NOMO-1 treated with dmso at 0.1 percent for 144 hours (cell line): ENCODE data around the gene MRRF.
A peak's percentile ranks its signal among the peaks of the same experiment; 100 is the strongest.
"Not testable (repeated sequence)": the region's sequence is repeated elsewhere in the genome, so short reads cannot be mapped to it uniquely, and the experiment has no call there.

Experiments
- DNase-seq: peaks from one replicate; lab custom pipeline; 2025; ENCODE audit not compliant: unreplicated experiment; lab: John Stamatoyannopoulos, UW

The MRRF gene

DNA sequence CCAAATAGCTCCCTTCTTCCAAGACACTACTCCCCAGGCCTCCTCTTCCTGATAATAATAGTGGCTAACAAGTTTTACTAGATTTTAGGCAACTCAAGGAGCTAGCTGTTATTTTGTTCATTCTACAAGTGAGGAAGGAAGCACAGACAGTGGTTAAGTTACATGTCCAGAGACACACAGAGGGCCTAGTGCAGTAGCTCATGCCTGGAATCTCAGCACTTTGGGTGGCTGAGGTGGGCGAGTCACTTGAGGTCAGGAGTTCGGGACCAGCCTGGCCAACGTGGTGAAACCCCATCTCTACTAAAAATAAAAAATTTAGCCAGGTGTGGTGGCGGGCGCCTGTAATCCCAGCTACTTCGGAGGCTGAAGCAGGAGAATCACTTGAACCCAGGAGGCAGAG lies 65.8 kb downstream of the MRRF start:
- DNase-seq = not testable (repeated sequence)

DNA sequence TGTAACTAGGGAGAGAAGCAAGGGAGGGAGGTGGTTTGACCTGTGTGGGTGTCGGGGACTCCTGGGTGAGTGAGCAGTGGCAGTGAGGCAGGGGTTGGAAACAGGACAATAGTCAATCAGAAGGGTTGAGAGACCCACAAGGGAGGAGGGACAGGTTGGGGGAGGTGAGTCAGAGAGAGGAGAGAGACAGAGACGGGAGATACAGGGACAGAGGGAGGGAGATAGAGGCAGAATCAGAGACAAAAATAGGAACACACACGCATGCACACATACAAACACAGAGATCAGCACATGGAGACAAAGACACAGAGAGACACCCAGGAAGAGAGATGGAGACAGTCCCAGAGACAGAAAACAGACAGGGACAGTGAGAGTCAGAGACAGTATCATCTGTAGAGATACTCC lies 66.8 kb downstream of the MRRF start:
- no peak for DNase-seq

- no peak for DNase-seq
Measured at GRCh38 chr9:122332083-122332482, 67.4 kb downstream of the MRRF start.

DNA sequence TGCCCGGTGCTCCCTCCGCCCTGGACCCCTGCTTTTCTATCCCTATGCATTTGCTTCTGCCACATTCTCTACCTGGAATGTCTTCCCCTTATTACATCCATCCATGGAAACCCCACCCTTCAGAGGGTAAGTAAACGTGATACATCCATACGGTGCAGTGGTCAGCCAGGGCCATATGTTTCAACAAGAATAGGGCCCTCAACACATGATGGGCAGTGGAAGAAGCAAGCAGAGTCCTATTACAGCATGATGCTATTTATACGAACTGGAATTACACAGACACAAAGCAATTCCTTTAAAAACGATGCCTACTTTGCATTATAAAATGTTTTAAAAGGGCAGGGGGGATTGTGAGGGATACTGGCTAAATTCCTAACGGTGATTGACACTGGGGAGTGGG lies 68.0 kb downstream of the MRRF start:
- DNase-seq = no peak

DNA sequence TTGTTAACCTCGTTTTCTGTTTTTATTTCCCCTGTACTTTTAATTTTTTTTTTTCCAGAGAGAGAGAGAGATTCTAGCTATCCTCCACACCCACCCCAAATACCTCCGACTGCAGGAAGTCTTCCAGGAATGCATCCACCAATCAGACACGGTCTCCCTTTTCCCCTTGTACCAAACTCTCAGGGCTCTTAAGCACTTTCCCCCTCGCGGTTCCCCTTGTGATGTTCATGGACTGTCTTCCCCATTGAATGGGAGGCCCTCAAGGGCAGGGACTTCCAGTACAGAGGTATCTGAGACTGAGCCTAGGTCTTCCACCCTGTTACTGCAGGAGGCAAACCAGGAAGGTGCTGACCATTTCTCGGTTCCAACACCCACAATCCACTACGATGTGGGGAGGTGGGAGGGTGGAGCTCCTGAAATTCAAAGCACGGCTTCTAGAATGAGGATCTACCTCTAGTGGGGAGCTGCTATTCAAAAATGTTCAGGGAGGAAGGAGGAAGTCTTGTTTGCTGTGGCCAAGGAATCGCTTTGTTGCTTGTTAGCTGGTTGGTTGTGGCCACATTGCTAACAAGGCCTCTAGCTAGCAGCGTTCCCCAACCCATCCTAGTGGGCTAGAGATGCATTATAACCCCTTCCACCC lies 68.6 kb downstream of the MRRF start:
- DNase-seq = no peak

DNA sequence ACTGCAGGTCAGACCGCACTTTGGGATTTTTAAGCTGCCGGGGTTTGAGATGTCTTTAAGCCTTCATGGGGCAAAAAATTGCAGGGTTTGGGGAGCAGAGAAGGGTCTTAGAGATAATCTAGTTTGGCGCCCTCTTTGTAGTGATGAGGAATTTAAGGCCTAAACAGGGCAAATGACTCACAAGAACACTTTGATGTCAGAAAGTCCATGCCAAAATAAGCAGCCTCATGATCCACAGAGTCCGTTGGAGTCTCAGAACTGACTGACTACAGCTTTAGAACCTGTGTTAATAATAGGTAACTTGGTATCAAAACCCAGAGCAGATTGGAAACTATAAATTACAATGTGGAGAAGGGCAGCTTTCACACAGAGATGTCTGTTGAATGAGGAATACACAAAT lies 70.2 kb downstream of the MRRF start:
- no peak for DNase-seq

DNA sequence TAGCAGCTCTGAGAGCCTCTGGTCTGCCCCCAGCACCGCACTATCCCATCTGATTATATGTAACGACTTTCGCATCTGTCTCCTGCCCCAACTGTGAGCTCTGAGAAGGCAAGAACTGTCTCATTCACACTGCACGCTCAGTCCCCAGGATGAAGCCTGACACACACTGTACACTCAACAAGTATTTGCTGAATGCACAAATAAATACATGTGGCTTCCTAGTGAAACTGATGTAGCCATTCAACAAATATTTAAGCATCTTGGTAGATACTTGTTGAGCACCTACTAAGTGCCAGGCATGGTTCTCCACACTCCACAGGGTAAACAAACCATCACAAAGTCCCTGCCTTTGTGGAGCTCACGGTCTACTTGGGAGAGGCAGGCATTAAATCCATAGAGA lies 71.5 kb downstream of the MRRF start:
- no peak for DNase-seq

DNA sequence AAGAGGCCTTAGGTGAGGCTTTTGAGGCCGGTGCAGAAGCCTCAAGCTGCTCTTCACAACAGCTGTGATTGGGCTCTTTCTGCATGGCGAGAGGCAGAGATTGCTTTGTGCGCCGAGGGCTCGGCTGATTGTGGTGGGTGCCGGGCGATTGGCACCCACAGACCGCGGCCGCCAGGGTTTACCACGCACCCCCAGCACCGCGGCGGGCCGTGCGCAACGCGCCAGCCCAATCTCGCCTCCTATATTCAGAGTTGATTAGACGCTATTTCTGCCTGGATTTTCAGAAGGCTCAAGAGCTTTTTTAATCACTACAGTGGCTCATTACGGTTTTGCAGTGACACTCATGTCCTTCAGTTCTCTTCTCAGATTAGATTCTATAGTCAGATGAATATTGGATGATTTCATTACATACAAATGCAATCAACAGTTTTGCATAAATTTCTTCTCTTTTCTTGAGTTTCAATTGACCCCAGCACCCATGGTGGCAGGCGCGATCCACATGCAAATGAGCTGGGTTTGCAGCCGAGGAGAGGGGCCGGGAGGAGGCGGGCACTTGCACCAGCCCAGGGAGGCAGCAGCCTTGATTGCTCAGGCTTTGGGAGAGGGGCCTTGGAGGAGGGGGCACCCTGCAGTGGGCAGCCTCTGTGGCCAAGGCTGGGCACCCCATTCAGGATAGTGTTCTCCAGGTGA lies 72.3 kb downstream of the MRRF start:
- DNase-seq = no peak

- DNase-seq = no peak
Measured at GRCh38 chr9:122337556-122337929, 72.9 kb downstream of the MRRF start.

GRCh38 chr9:122338536-122338935 lies 73.9 kb downstream of the MRRF start:
- DNase-seq = no peak

- no peak for DNase-seq
Measured at GRCh38 chr9:122338994-122339393, 74.3 kb downstream of the MRRF start.

- DNase-seq = no peak
Measured at GRCh38 chr9:122339579-122339978, 74.9 kb downstream of the MRRF start.

- no peak for DNase-seq
Measured at GRCh38 chr9:122340161-122340560, 75.5 kb downstream of the MRRF start.

DNA sequence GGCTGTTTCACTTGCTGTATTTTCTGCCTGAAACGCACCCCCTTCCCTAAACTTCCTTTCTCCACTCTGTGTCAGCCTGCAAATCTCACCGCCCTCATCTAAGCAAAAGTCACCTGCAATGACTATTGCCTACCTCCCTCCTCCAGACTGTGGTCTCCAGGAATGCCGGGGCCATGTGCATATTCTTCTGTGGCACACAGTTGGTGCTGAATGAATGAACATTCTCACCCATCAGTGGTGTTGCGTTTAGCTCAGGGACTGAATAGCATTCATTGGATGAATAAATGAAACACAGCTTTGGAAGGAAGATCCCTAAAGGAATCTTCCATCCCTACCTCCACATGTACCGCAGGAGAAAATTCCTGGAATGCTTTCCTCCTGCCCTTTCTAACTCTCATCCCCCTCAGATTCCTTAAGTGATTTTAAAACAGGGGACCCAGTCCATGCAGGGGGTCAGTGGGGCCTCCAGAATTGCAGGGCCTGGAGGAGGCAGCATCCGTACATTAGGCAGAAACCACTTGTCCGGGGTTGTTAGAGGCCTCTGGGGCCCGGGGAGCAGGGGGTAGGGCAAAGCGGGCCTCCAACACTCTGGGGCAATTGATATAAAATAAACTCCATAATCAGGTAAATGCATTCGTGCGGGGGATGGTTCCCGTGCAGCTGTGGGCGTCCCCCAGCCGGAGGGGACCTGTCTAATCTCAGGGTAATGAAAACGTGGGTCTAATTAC lies 77.8 kb downstream of the MRRF start:
- DNase-seq = no peak

DNA sequence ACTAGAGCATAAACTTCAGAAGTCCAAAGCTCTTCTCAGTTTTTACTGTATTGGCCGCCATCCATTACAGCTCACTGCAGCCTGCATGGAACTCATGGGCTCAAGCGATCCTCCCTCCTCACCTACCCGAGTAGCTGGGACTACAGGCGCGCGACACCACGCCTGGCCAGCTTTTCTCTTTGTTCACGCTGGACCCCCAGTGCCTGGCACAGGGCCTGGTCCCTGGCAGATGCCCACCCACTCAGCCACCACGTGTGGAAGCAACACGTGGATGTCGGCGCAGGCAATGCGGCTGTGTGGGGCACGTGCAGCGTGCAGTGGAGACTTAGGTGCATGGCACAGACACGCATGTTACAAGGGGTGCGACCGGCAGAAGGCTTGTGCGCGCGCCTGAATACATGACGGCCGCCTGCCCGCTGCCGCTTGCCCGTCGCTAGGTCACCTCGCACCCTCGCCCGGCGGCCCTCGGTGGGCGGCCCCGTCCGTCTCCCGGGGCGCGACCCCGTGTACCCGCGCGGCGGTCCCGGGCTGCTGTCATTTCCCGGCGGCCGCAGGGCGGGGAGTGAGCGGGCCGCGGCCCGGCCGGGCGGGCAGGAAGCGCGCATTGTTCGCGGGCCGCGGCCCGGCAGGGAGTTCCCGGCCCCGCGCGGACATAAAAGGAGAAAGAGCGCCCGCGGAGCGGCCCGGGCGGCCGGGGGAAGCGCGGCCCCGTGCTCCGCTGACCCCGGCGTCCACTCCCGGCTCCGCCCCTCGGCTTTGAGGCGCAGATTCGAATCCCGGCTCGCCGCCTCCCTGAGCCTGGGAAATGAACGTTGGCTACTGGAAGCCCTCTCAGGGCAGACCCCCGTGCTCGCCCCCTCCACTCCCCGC lies 82.0 kb downstream of the MRRF start:
- DNase-seq = no peak

GRCh38 chr9:122347348-122348287 lies 82.9 kb downstream of the MRRF start:
- peak; percentile 54 for DNase-seq

GRCh38 chr9:122348288-122348777 lies 83.7 kb downstream of the MRRF start:
- no peak for DNase-seq

- DNase-seq = no peak
Measured at GRCh38 chr9:122348791-122349190, 84.1 kb downstream of the MRRF start.

- no peak for DNase-seq
Measured at GRCh38 chr9:122349201-122349600, 84.5 kb downstream of the MRRF start.
